Measurements from ENCODE around the gene DDHD1. TPM values are rescaled to one million over a fixed set of nuclear protein-coding genes. Genes with fewer than 3 reads are reported as not detected.
A peak's percentile ranks its signal among the peaks of the same experiment; 100 is the strongest.
"Not testable (repeated sequence)": the region's sequence is repeated elsewhere in the genome, so short reads cannot be mapped to it uniquely, and the experiment has no call there.

The DDHD1 gene
- total and polyA plus RNA-seq, 7 donors = 1.2 to 21.4 (median 15.2) TPM

GRCh38 chr14:53126731-53127130, 26.4 kb downstream of the DDHD1 start:
- no peaks in the 10 kb centered on the region for H3K27me3 ChIP-seq
- H3K36me3 ChIP-seq = no peaks in the 10 kb centered on the region
- DNase-seq = no peak
- TF ChIP-seq EP300 (IDR thresholded peaks at IDR 0.05) = no peak
- peaks cover 0 to 7% (median 2%) of the 10 kb centered on the region in 4 donors for H3K4me1 ChIP-seq
- H3K27ac ChIP-seq = peak overlapping the region in 3 of 4 donors; percentile 3 to 36 (median 31)
- intact Hi-C loops (cut with DNase I) = no loop called here
- peak overlapping the region in 2 of 4 donors; percentile 3 to 15 for H3K4me3 ChIP-seq
- no peaks in the 10 kb centered on the region for H3K9me3 ChIP-seq
- WGBS, 2 donors = 31 to 65% methylated on average over 6 of the region's 6 CpGs

GRCh38 chr14:53124786-53125185, 28.3 kb downstream of the DDHD1 start:
- H3K9me3 ChIP-seq = no peaks in the 10 kb centered on the region
- H3K4me1 ChIP-seq = peaks cover 0 to 7% (median 2%) of the 10 kb centered on the region in 4 donors
- TF ChIP-seq EP300 (IDR thresholded peaks at IDR 0.05) (no peak), POLR2AphosphoS5 (IDR thresholded peaks at IDR 0.05) (no peak), POLR2A (IDR thresholded peaks at IDR 0.05) (no peak), CTCF (IDR thresholded peaks at IDR 0.05) (no peak)
- H3K27ac ChIP-seq = no peak overlapping the region
- intact Hi-C loops (cut with DNase I) = no loop called here
- no peak overlapping the region for H3K4me3 ChIP-seq
- no peaks in the 10 kb centered on the region for H3K27me3 ChIP-seq
- WGBS, 2 donors = 48 to 77% methylated on average over 3 of the region's 3 CpGs
- no peak for DNase-seq
- no peaks in the 10 kb centered on the region for H3K36me3 ChIP-seq

- DNase-seq; H3K4me3 ChIP-seq; H3K27ac ChIP-seq; H3K36me3 ChIP-seq; H3K9me3 ChIP-seq; intact Hi-C loops (cut with DNase I); H3K4me1 ChIP-seq; H3K27me3 ChIP-seq: not testable (repeated sequence)
- WGBS, 2 donors = 98% methylated on average over 2 of the region's 2 CpGs
These were observed 31.7 kb downstream of the DDHD1 start for GRCh38 chr14:53121419-53121818.

- H3K4me3 ChIP-seq; intact Hi-C loops (cut with DNase I); H3K9me3 ChIP-seq; H3K27ac ChIP-seq; H3K36me3 ChIP-seq; DNase-seq; H3K4me1 ChIP-seq; H3K27me3 ChIP-seq: not testable (repeated sequence)
- WGBS, 2 donors = 89 to 97% methylated on average over 4 of the region's 4 CpGs
These were observed 35.6 kb downstream of the DDHD1 start for GRCh38 chr14:53117479-53117878.

GRCh38 chr14:53113989-53114388, 39.1 kb downstream of the DDHD1 start:
- Histone ChIP-seq H3K4me3 (no peak overlapping the region), H3K27me3 (no peaks in the 10 kb centered on the region), H3K36me3 (no peaks in the 10 kb centered on the region), H3K4me1 (peaks cover 0 to 3% (median 0%) of the 10 kb centered on the region in 4 donors), H3K9me3 (no peaks in the 10 kb centered on the region), H3K27ac (no peak overlapping the region)
- intact Hi-C loops (cut with DNase I) = no loop called here
- TF ChIP-seq POLR2AphosphoS5 (IDR thresholded peaks at IDR 0.05) (no peak), EP300 (IDR thresholded peaks at IDR 0.05) (no peak), POLR2A (IDR thresholded peaks at IDR 0.05) (no peak), CTCF (IDR thresholded peaks at IDR 0.05) (no peak)
- no peak for DNase-seq
- WGBS, 2 donors = 93 to 94% methylated on average over 10 of the region's 10 CpGs

- Histone ChIP-seq H3K4me3 (no peak overlapping the region), H3K27me3 (no peaks in the 10 kb centered on the region), H3K36me3 (no peaks in the 10 kb centered on the region), H3K4me1 (peaks cover 0 to 3% (median 0%) of the 10 kb centered on the region in 4 donors), H3K9me3 (peaks cover 0 to 3% (median under 1%) of the 10 kb centered on the region in 4 donors), H3K27ac (no peak overlapping the region)
- intact Hi-C loops (cut with DNase I) = no loop called here
- TF ChIP-seq POLR2AphosphoS5 (IDR thresholded peaks at IDR 0.05) (no peak), CTCF (IDR thresholded peaks at IDR 0.05) (no peak), EP300 (IDR thresholded peaks at IDR 0.05) (no peak), POLR2A (IDR thresholded peaks at IDR 0.05) (no peak)
- no peak for DNase-seq
- WGBS, 2 donors = 89 to 90% methylated on average over 1 of the region's 1 CpG
These were observed 43.0 kb downstream of the DDHD1 start for GRCh38 chr14:53110096-53110495.

All from sigmoid colon (tissue), 7 donors.